ENCODE measurements around the gene HES3.
"Not testable (repeated sequence)": the region's sequence is repeated elsewhere in the genome, so short reads cannot be mapped to it uniquely, and the experiment has no call there.

Gene HES3

GRCh38 chr1:6219641-6220040 lies 24.3 kb upstream of the HES3 start:
- DNase-seq (ENCODE audit: low spot score): not testable (repeated sequence)

- DNase-seq (ENCODE audit: low spot score): no peak
Measured at GRCh38 chr1:6220236-6220635, 23.7 kb upstream of the HES3 start.

- no peak for DNase-seq (ENCODE audit: low spot score)
Measured at GRCh38 chr1:6221210-6221784, 22.7 kb upstream of the HES3 start.

GRCh38 chr1:6222636-6223035 lies 21.3 kb upstream of the HES3 start:
- peak; percentile 34 for DNase-seq (ENCODE audit: low spot score)

GRCh38 chr1:6223617-6224016 lies 20.4 kb upstream of the HES3 start:
- no peak for DNase-seq (ENCODE audit: low spot score)

- no peak for DNase-seq (ENCODE audit: low spot score)
Measured at GRCh38 chr1:6224718-6225117, 19.3 kb upstream of the HES3 start.

GRCh38 chr1:6225651-6226050 lies 18.3 kb upstream of the HES3 start:
- no peak for DNase-seq (ENCODE audit: low spot score)

GRCh38 chr1:6233376-6233775 lies 10.6 kb upstream of the HES3 start:
- no peak for DNase-seq (ENCODE audit: low spot score)

- DNase-seq (ENCODE audit: low spot score): no peak
Measured at GRCh38 chr1:6234502-6235295, 9.3 kb upstream of the HES3 start.

GRCh38 chr1:6235296-6235677 lies 8.7 kb upstream of the HES3 start:
- no peak for DNase-seq (ENCODE audit: low spot score)

- DNase-seq (ENCODE audit: low spot score): no peak
Measured at GRCh38 chr1:6237093-6237492, 6.9 kb upstream of the HES3 start.

- DNase-seq (ENCODE audit: low spot score): no peak
Measured at GRCh38 chr1:6239213-6239752, 4.7 kb upstream of the HES3 start.

- peak; percentile 69 for DNase-seq (ENCODE audit: low spot score)
Measured at GRCh38 chr1:6239950-6240768, 3.8 kb upstream of the HES3 start.

GRCh38 chr1:6241107-6241886 lies 2.7 kb upstream of the HES3 start:
- DNase-seq (ENCODE audit: low spot score): no peak

GRCh38 chr1:6241887-6242740 lies 1.9 kb upstream of the HES3 start:
- DNase-seq (ENCODE audit: low spot score): peak; percentile 45

- DNase-seq (ENCODE audit: low spot score): no peak
Measured at GRCh38 chr1:6243053-6243834, 735 bp upstream of the HES3 start.

GRCh38 chr1:6244401-6245049 lies 546 bp downstream of the HES3 start:
- no peak for DNase-seq (ENCODE audit: low spot score)

- peak; percentile 93 for DNase-seq (ENCODE audit: low spot score)
Measured at GRCh38 chr1:6245086-6245868, 1.3 kb downstream of the HES3 start.
